WTC11 (cell line): ENCODE results near the gene HOXB6. TPM values are rescaled to one million over a fixed set of nuclear protein-coding genes. Genes with fewer than 3 reads are reported as not detected.

Experiments used
- ATAC-seq: fragments of 200-7000 bp; cut with Tn5 transposase; 2 replicates; pipeline ENCODE4 v1.10.0; 2021; ENCODE audit warnings: mild to moderate bottlenecking, moderate library complexity
- CTCF ChIA-PET: fragments of 300-600 bp; sonication (Branson Sonifier 250); formaldehyde crosslinking; loops from one replicate; lab custom pipeline; 2021; ENCODE audit warnings: antibody characterized with exemption; lab: Charles Lee
- POLR2A ChIA-PET: fragments of 350-600 bp; sonication (Branson Sonifier 250); formaldehyde crosslinking; loops from one replicate; lab custom pipeline; 2021; ENCODE audit warnings: antibody characterized with exemption; lab: Charles Lee
- DNase-seq: peaks from one replicate; pipeline ENCODE4 v3.0.0; 2021; ENCODE audit warnings: low spot score
- H3K27ac Mint-ChIP-seq: 2 replicates; pipeline ENCODE4 v1.8.0; 2021; ENCODE audit warnings: mixed read lengths
- H3K27me3 Mint-ChIP-seq: 2 replicates; pipeline ENCODE4 v1.8.0; 2021; ENCODE audit warnings: low read depth, mild to moderate bottlenecking, moderate library complexity, mixed read lengths
- H3K36me3 Mint-ChIP-seq: 2 replicates; pipeline ENCODE4 v1.8.0; 2021; ENCODE audit warnings: mixed read lengths
- H3K4me1 Mint-ChIP-seq: 2 replicates; pipeline ENCODE4 v1.8.0; 2022; ENCODE audit warnings: mixed read lengths
- H3K4me3 Mint-ChIP-seq: 2 replicates; pipeline ENCODE4 v1.8.0; 2021; ENCODE audit warnings: mild to moderate bottlenecking, moderate library complexity, mixed read lengths
- H3K9me3 Mint-ChIP-seq: 2 replicates; pipeline ENCODE4 v1.8.0; 2021; ENCODE audit warnings: mixed read lengths
- CREB1 ChIP-seq: sonication (generic); formaldehyde crosslinking; IDR thresholded peaks from 2 replicates; pipeline ENCODE4 v1.8.0; 2023; ENCODE audit warnings: mild to moderate bottlenecking, missing genetic modification reagents
- CTCF ChIP-seq: fragments of 200-600 bp; IDR thresholded peaks from 2 replicates; pipeline ENCODE4 v1.8.0; 2022; ENCODE audit warnings: antibody characterized with exemption
- E2F5 ChIP-seq: sonication (generic); formaldehyde crosslinking; IDR thresholded peaks from 2 replicates; pipeline ENCODE4 v1.8.1; 2022; ENCODE audit warnings: mild to moderate bottlenecking, moderate library complexity, missing genetic modification reagents
- ETV6 ChIP-seq: sonication (generic); formaldehyde crosslinking; IDR thresholded peaks from 2 replicates; pipeline ENCODE4 v1.8.1; 2022; ENCODE audit warnings: mild to moderate bottlenecking, missing genetic modification reagents
- GABPB1 ChIP-seq: sonication (generic); formaldehyde crosslinking; IDR thresholded peaks from 2 replicates; pipeline ENCODE4 v1.8.1; 2023; ENCODE audit warnings: mild to moderate bottlenecking, missing genetic modification reagents
- GTF2I ChIP-seq: fragments of 250-450 bp; sonication (Bioruptor Pico); conservative IDR thresholded peaks from 2 replicates; pipeline ENCODE4 v1.4.0; 2021; ENCODE audit warnings: mild to moderate bottlenecking
- HMGA2 ChIP-seq: fragments of 250-450 bp; sonication (Bioruptor Pico); IDR thresholded peaks from 2 replicates; pipeline ENCODE4 v1.4.0; 2021; ENCODE audit warnings: mild to moderate bottlenecking, moderate library complexity
- MYBL2 ChIP-seq: sonication (generic); formaldehyde crosslinking; IDR thresholded peaks from 2 replicates; pipeline ENCODE4 v1.8.1; 2023; ENCODE audit warnings: mild to moderate bottlenecking, moderate library complexity, missing genetic modification reagents
- OVOL2 ChIP-seq: fragments of 250-450 bp; sonication (Bioruptor Pico); IDR thresholded peaks from 2 replicates; pipeline ENCODE4 v1.9.0; 2021; ENCODE audit warnings: mild to moderate bottlenecking, borderline replicate concordance
- PREB ChIP-seq: sonication (generic); formaldehyde crosslinking; IDR thresholded peaks from 2 replicates; pipeline ENCODE4 v1.8.1; 2022; ENCODE audit warnings: mild to moderate bottlenecking, missing genetic modification reagents, moderate library complexity, borderline replicate concordance
- RELA ChIP-seq: sonication (generic); formaldehyde crosslinking; IDR thresholded peaks from 2 replicates; pipeline ENCODE4 v1.8.1; 2022; ENCODE audit warnings: missing genetic modification reagents, mild to moderate bottlenecking, borderline replicate concordance
- RORB ChIP-seq: fragments of 250-450 bp; sonication (Bioruptor Pico); IDR thresholded peaks from 2 replicates; pipeline ENCODE4 v1.9.0; 2021; ENCODE audit warnings: mild to moderate bottlenecking
- SMAD4 ChIP-seq: sonication (generic); formaldehyde crosslinking; IDR thresholded peaks from 2 replicates; pipeline ENCODE4 v1.8.0; 2022; ENCODE audit warnings: mild to moderate bottlenecking, missing genetic modification reagents
- SOX15 ChIP-seq: fragments of 250-450 bp; sonication (Bioruptor Pico); IDR thresholded peaks from 2 replicates; pipeline ENCODE4 v1.9.0; 2021; ENCODE audit warnings: mild to moderate bottlenecking
- TEAD4 ChIP-seq: sonication (generic); formaldehyde crosslinking; IDR thresholded peaks from 2 replicates; pipeline ENCODE4 v1.8.0; 2022; ENCODE audit warnings: mild to moderate bottlenecking, missing genetic modification reagents
- TP53 ChIP-seq: sonication (generic); formaldehyde crosslinking; IDR thresholded peaks from 2 replicates; pipeline ENCODE4 v1.8.1; 2023; ENCODE audit warnings: mild to moderate bottlenecking, missing genetic modification reagents
- ZBTB21 ChIP-seq: sonication (generic); formaldehyde crosslinking; IDR thresholded peaks from 2 replicates; pipeline ENCODE4 v1.8.1; 2023; ENCODE audit warnings: mild to moderate bottlenecking, missing genetic modification reagents, borderline replicate concordance
- ZMAT4 ChIP-seq: fragments of 250-450 bp; sonication (Bioruptor Pico); IDR thresholded peaks from 2 replicates; pipeline ENCODE4 v1.9.0; 2021; ENCODE audit warnings: mild to moderate bottlenecking
- ZNF219 ChIP-seq: sonication (generic); formaldehyde crosslinking; IDR thresholded peaks from 2 replicates; pipeline ENCODE4 v1.8.0; 2023; ENCODE audit warnings: missing genetic modification reagents, mild to moderate bottlenecking, borderline replicate concordance
- ZNF317 ChIP-seq: sonication (generic); formaldehyde crosslinking; IDR thresholded peaks from 2 replicates; pipeline ENCODE4 v1.8.1; 2023; ENCODE audit warnings: low read depth, mild to moderate bottlenecking, moderate library complexity, missing genetic modification reagents, borderline replicate concordance
- ZSCAN18 ChIP-seq: fragments of 250-450 bp; sonication (Bioruptor Pico); IDR thresholded peaks from 2 replicates; pipeline ENCODE4 v2.1.2; 2022; ENCODE audit warnings: mild to moderate bottlenecking, moderate library complexity
- total RNA-seq: library from RNA; stranded (reverse); gene quantifications from 3 replicates; pipeline ENCODE4 v1.2.3, GENCODE V29; 2021

HOXB6 gene
- total RNA-seq, 1 experiment from 2014 or later = not detected

- Mint-ChIP-seq H3K9me3 (no peaks in the 10 kb centered on the region), H3K4me3 (no peak overlapping the region)
These were observed 20.5 kb downstream of the HOXB6 start for GRCh38 chr17:48584223-48584741.

GRCh38 chr17:48583708-48584222, 21.0 kb downstream of the HOXB6 start:
- no peak overlapping the region for H3K4me3 Mint-ChIP-seq
- POLR2A ChIA-PET = no interaction called here
- no peak for ATAC-seq

More at GRCh38 chr17:48584223-48584741, 20.5 kb downstream of the HOXB6 start:
- ChIA-PET POLR2A (no interaction called here), CTCF (interaction anchor here (1.0 kb wide), 1 partner anchor 8 kb away, joined by 4 read pairs; no protein-coding TSS in a partner anchor)
- no peak overlapping the region for H3K27ac Mint-ChIP-seq
- no peak for ATAC-seq
- no peak for DNase-seq
- H3K4me1 Mint-ChIP-seq = peaks cover 43% of the 10 kb centered on the region
- no peaks in the 10 kb centered on the region for H3K36me3 Mint-ChIP-seq
- peaks cover 100% of the 10 kb centered on the region; the same call in 1 of the 2 replicates for H3K27me3 Mint-ChIP-seq
- TF ChIP-seq CTCF (no peak), ETV6 (CRISPR knock-in tag) (no peak), GTF2I (CRISPR knock-in tag) (no peak), OVOL2 (no peak), ZNF219 (CRISPR knock-in tag) (no peak), ZSCAN18 (no peak), GABPB1 (CRISPR knock-in tag) (no peak), RORB (no peak), SOX15 (no peak), HMGA2 (CRISPR knock-in tag) (no peak), TEAD4 (CRISPR knock-in tag) (no peak), TP53 (CRISPR knock-in tag) (no peak), ZBTB21 (CRISPR knock-in tag) (no peak), ZMAT4 (no peak), ZNF317 (CRISPR knock-in tag) (no peak), MYBL2 (CRISPR knock-in tag) (no peak)

More at GRCh38 chr17:48583708-48584222, 21.0 kb downstream of the HOXB6 start:
- no peak for DNase-seq
- CTCF ChIA-PET = interaction anchor here (1.0 kb wide), 1 partner anchor 9 kb away, joined by 4 read pairs; no protein-coding TSS in a partner anchor
- Mint-ChIP-seq H3K36me3 (no peaks in the 10 kb centered on the region), H3K9me3 (no peaks in the 10 kb centered on the region), H3K27ac (no peak overlapping the region), H3K4me1 (peaks cover 48% of the 10 kb centered on the region), H3K27me3 (peaks cover 100% of the 10 kb centered on the region; the same call in 1 of the 2 replicates)
- TF ChIP-seq PREB (CRISPR knock-in tag) = no peak
- no peak for TF ChIP-seq SMAD4 (CRISPR knock-in tag)
- no peak for TF ChIP-seq E2F5 (CRISPR knock-in tag)
- no peak for TF ChIP-seq CREB1 (CRISPR knock-in tag)
- no peak for TF ChIP-seq RELA (CRISPR knock-in tag)
